PFSK-1 (cell line): ENCODE measurements around the gene PSAP.

Experiments
- POLR2AphosphoS5 ChIP-seq: IDR thresholded peaks from 2 replicates; pipeline ENCODE4 v1.6.1; 2012; ENCODE audit warnings: low read depth, mild to moderate bottlenecking, control low read depth, low read length, moderate library complexity
- REST ChIP-seq, 2 experiments: IDR thresholded peaks; 2 replicates each; pipeline versions ENCODE4 v1.6.1 to v1.8.0; 2011 to 2012; ENCODE audit warnings: low read depth in 2 of 2, low read length in 2 of 2, control low read depth in 1 of 2, inconsistent platforms in 1 of 2, mild to moderate bottlenecking in 1 of 2, moderate library complexity in 1 of 2; ENCODE audit not compliant: insufficient read depth in 1 of 2
- TAF1 ChIP-seq: IDR thresholded peaks from 2 replicates; pipeline ENCODE4 v1.6.1; 2012; ENCODE audit warnings: low read length, control low read depth, borderline replicate concordance; ENCODE audit not compliant: insufficient read depth

- no peak for TF ChIP-seq POLR2AphosphoS5
- TF ChIP-seq REST (IDR thresholded peaks at IDR 0.05; ENCODE audit: insufficient read depth in 1 of 2, low read depth in 2 of 2, low read length in 2 of 2), result no peak
- TF ChIP-seq TAF1, result no peak
Observed at GRCh38 chr10:71880425-71881306, 29.6 kb upstream of the PSAP start.
